ENCODE measurements around the gene TBC1D22B.
"Not testable (repeated sequence)": the region's sequence is repeated elsewhere in the genome, so short reads cannot be mapped to it uniquely, and the experiment has no call there.

The TBC1D22B gene

GRCh38 chr6:37321516-37322415 lies 64.2 kb downstream of the TBC1D22B start:
- Histone ChIP-seq H3K27me3 (ENCODE audit: control insufficient read depth, insufficient read depth, low read length) (no peaks in the 10 kb centered on the region), H3K4me1 (ENCODE audit: control insufficient read depth, insufficient read depth, low read length) (no peaks in the 10 kb centered on the region), H3K9me3 (ENCODE audit: control insufficient read depth, insufficient read depth, low read length) (no peaks in the 10 kb centered on the region), H3K27ac (ENCODE audit: low read length) (no peak overlapping the region), H3K36me3 (ENCODE audit: control insufficient read depth, insufficient read depth, low read length) (0 out of 2 replicates have a peak, but pooled peaks cover 2% of the 10 kb centered on the region), H3K4me3 (ENCODE audit: low read length) (no peak overlapping the region)
- no CpG with 5 or more reads among the region's 8 CpGs for WGBS (ENCODE audit: insufficient coverage, insufficient read length)
- no peak for DNase-seq (ENCODE audit: low read depth, low spot score)

GRCh38 chr6:37323580-37323979 lies 66.0 kb downstream of the TBC1D22B start:
- Histone ChIP-seq H3K36me3 (ENCODE audit: control insufficient read depth, insufficient read depth, low read length) (no peaks in the 10 kb centered on the region), H3K27ac (ENCODE audit: low read length) (no peak overlapping the region), H3K9me3 (ENCODE audit: control insufficient read depth, insufficient read depth, low read length) (no peaks in the 10 kb centered on the region), H3K27me3 (ENCODE audit: control insufficient read depth, insufficient read depth, low read length) (no peaks in the 10 kb centered on the region), H3K4me1 (ENCODE audit: control insufficient read depth, insufficient read depth, low read length) (no peaks in the 10 kb centered on the region), H3K4me3 (ENCODE audit: low read length) (no peak overlapping the region)
- no CpG with 5 or more reads among the region's 3 CpGs for WGBS (ENCODE audit: insufficient coverage, insufficient read length)
- DNase-seq (ENCODE audit: low read depth, low spot score), result no peak

GRCh38 chr6:37324131-37325033 lies 66.8 kb downstream of the TBC1D22B start:
- DNase-seq (ENCODE audit: low read depth, low spot score), result no peak
- Histone ChIP-seq H3K27me3 (ENCODE audit: control insufficient read depth, insufficient read depth, low read length) (no peaks in the 10 kb centered on the region), H3K4me1 (ENCODE audit: control insufficient read depth, insufficient read depth, low read length) (no peaks in the 10 kb centered on the region), H3K9me3 (ENCODE audit: control insufficient read depth, insufficient read depth, low read length) (no peaks in the 10 kb centered on the region), H3K4me3 (ENCODE audit: low read length) (no peak overlapping the region), H3K36me3 (ENCODE audit: control insufficient read depth, insufficient read depth, low read length) (no peaks in the 10 kb centered on the region), H3K27ac (ENCODE audit: low read length) (no peak overlapping the region)
- WGBS (ENCODE audit: insufficient coverage, insufficient read length), result no CpG with 5 or more reads among the region's 4 CpGs

- H3K4me1 ChIP-seq (ENCODE audit: control insufficient read depth, insufficient read depth, low read length); H3K36me3 ChIP-seq (ENCODE audit: control insufficient read depth, insufficient read depth, low read length); H3K9me3 ChIP-seq (ENCODE audit: control insufficient read depth, insufficient read depth, low read length); DNase-seq (ENCODE audit: low read depth, low spot score); H3K27me3 ChIP-seq (ENCODE audit: control insufficient read depth, insufficient read depth, low read length); H3K4me3 ChIP-seq (ENCODE audit: low read length); H3K27ac ChIP-seq (ENCODE audit: low read length): not testable (repeated sequence)
- no CpG with 5 or more reads among the region's 10 CpGs for WGBS (ENCODE audit: insufficient coverage, insufficient read length)
Observed at GRCh38 chr6:37330345-37330744, 72.8 kb downstream of the TBC1D22B start.

- WGBS (ENCODE audit: insufficient coverage, insufficient read length), result no CpG with 5 or more reads among the region's 13 CpGs
- DNase-seq (ENCODE audit: low read depth, low spot score), result no peak
- Histone ChIP-seq H3K4me1 (ENCODE audit: control insufficient read depth, insufficient read depth, low read length) (no peaks in the 10 kb centered on the region; the same call in 1 of the 2 replicates), H3K4me3 (ENCODE audit: low read length) (no peak overlapping the region), H3K27me3 (ENCODE audit: control insufficient read depth, insufficient read depth, low read length) (no peaks in the 10 kb centered on the region), H3K9me3 (ENCODE audit: control insufficient read depth, insufficient read depth, low read length) (no peaks in the 10 kb centered on the region), H3K36me3 (ENCODE audit: control insufficient read depth, insufficient read depth, low read length) (peaks cover 7% of the 10 kb centered on the region; the same call in 1 of the 2 replicates), H3K27ac (ENCODE audit: low read length) (no peak overlapping the region)
Observed at GRCh38 chr6:37331047-37331446, 73.5 kb downstream of the TBC1D22B start.

- H3K27me3 ChIP-seq (ENCODE audit: control insufficient read depth, insufficient read depth, low read length), result no peaks in the 10 kb centered on the region
- H3K27ac ChIP-seq (ENCODE audit: low read length), result no peak overlapping the region
- no peak for DNase-seq (ENCODE audit: low read depth, low spot score)
- peaks cover 7% of the 10 kb centered on the region; the same call in 1 of the 2 replicates for H3K36me3 ChIP-seq (ENCODE audit: control insufficient read depth, insufficient read depth, low read length)
- no CpG with 5 or more reads among the region's 1 CpG for WGBS (ENCODE audit: insufficient coverage, insufficient read length)
- H3K9me3 ChIP-seq (ENCODE audit: control insufficient read depth, insufficient read depth, low read length), result no peaks in the 10 kb centered on the region
- H3K4me1 ChIP-seq (ENCODE audit: control insufficient read depth, insufficient read depth, low read length), result no peaks in the 10 kb centered on the region; the same call in 1 of the 2 replicates
- H3K4me3 ChIP-seq (ENCODE audit: low read length), result no peak overlapping the region
Observed at GRCh38 chr6:37332894-37333293, 75.3 kb downstream of the TBC1D22B start.

GRCh38 chr6:37334047-37334446 lies 76.5 kb downstream of the TBC1D22B start:
- no peak for DNase-seq (ENCODE audit: low read depth, low spot score)
- H3K9me3 ChIP-seq (ENCODE audit: control insufficient read depth, insufficient read depth, low read length), result no peaks in the 10 kb centered on the region
- H3K36me3 ChIP-seq (ENCODE audit: control insufficient read depth, insufficient read depth, low read length), result peaks cover 7% of the 10 kb centered on the region; the same call in 1 of the 2 replicates
- H3K4me1 ChIP-seq (ENCODE audit: control insufficient read depth, insufficient read depth, low read length), result no peaks in the 10 kb centered on the region; the same call in 1 of the 2 replicates
- H3K27ac ChIP-seq (ENCODE audit: low read length), result no peak overlapping the region
- H3K27me3 ChIP-seq (ENCODE audit: control insufficient read depth, insufficient read depth, low read length), result no peaks in the 10 kb centered on the region
- no peak overlapping the region for H3K4me3 ChIP-seq (ENCODE audit: low read length)

- H3K27me3 ChIP-seq (ENCODE audit: control insufficient read depth, insufficient read depth, low read length); DNase-seq (ENCODE audit: low read depth, low spot score); H3K27ac ChIP-seq (ENCODE audit: low read length); H3K9me3 ChIP-seq (ENCODE audit: control insufficient read depth, insufficient read depth, low read length); H3K4me3 ChIP-seq (ENCODE audit: low read length); H3K36me3 ChIP-seq (ENCODE audit: control insufficient read depth, insufficient read depth, low read length); H3K4me1 ChIP-seq (ENCODE audit: control insufficient read depth, insufficient read depth, low read length): not testable (repeated sequence)
- WGBS (ENCODE audit: insufficient coverage, insufficient read length), result no CpG with 5 or more reads among the region's 3 CpGs
Observed at GRCh38 chr6:37338317-37338716, 80.7 kb downstream of the TBC1D22B start.

- H3K27ac ChIP-seq (ENCODE audit: low read length), result no peak overlapping the region
- no peaks in the 10 kb centered on the region for H3K27me3 ChIP-seq (ENCODE audit: control insufficient read depth, insufficient read depth, low read length)
- H3K36me3 ChIP-seq (ENCODE audit: control insufficient read depth, insufficient read depth, low read length), result no peaks in the 10 kb centered on the region
- no CpG with 5 or more reads among the region's 5 CpGs for WGBS (ENCODE audit: insufficient coverage, insufficient read length)
- no peak for DNase-seq (ENCODE audit: low read depth, low spot score)
- no peaks in the 10 kb centered on the region for H3K9me3 ChIP-seq (ENCODE audit: control insufficient read depth, insufficient read depth, low read length)
- no peaks in the 10 kb centered on the region for H3K4me1 ChIP-seq (ENCODE audit: control insufficient read depth, insufficient read depth, low read length)
- no peak overlapping the region for H3K4me3 ChIP-seq (ENCODE audit: low read length)
Observed at GRCh38 chr6:37338745-37339255, 81.2 kb downstream of the TBC1D22B start.

Measured in iPS DF 6.9 (cell line).